ENCODE data around the gene U2AF2.

U2AF2 gene

GRCh38 chr19:55622242-55622969 lies 32.4 kb upstream of the U2AF2 start:
- DNase-seq, result no peak

GRCh38 chr19:55623130-55623529 lies 31.7 kb upstream of the U2AF2 start:
- DNase-seq, result no peak

- no peak for DNase-seq
Observed at GRCh38 chr19:55623561-55623960, 31.3 kb upstream of the U2AF2 start.

GRCh38 chr19:55624109-55625003 lies 30.5 kb upstream of the U2AF2 start, which contains the start of gene ZNF784:
ZNF784 (minus strand) TSS chr19:55624566; CDS start chr19:55624561, 5 bp downstream.
- peak; percentile 75 for DNase-seq

GRCh38 chr19:55625004-55625326 lies 29.9 kb upstream of the U2AF2 start:
- no peak for DNase-seq

- no peak for DNase-seq
Observed at GRCh38 chr19:55626350-55626749, 28.5 kb upstream of the U2AF2 start.

- DNase-seq, result peak; percentile 86
Observed at GRCh38 chr19:55632463-55632834, 22.4 kb upstream of the U2AF2 start.

GRCh38 chr19:55633861-55634260 lies 21.0 kb upstream of the U2AF2 start:
- DNase-seq, result no peak

GRCh38 chr19:55635334-55635717 lies 19.5 kb upstream of the U2AF2 start:
- no peak for DNase-seq

- DNase-seq, result no peak
Observed at GRCh38 chr19:55635856-55636440, 18.9 kb upstream of the U2AF2 start.

GRCh38 chr19:55636723-55637122 lies 18.1 kb upstream of the U2AF2 start:
- no peak for DNase-seq

- DNase-seq, result no peak
Observed at GRCh38 chr19:55637534-55637933, 17.3 kb upstream of the U2AF2 start.

GRCh38 chr19:55638864-55639359 lies 15.9 kb upstream of the U2AF2 start:
- DNase-seq, result no peak

- DNase-seq, result no peak
Observed at GRCh38 chr19:55640043-55640576, 14.7 kb upstream of the U2AF2 start.

- peak; percentile 35 for DNase-seq
Observed at GRCh38 chr19:55640577-55641425, 14.0 kb upstream of the U2AF2 start, which contains the start of gene ZNF580. ZNF580 (plus strand) TSS chr19:55641002; CDS start chr19:55642509, 1,507 bp downstream.

- DNase-seq, result peak; percentile 37
Observed at GRCh38 chr19:55641426-55642152, 13.2 kb upstream of the U2AF2 start.

- DNase-seq, result no peak
Observed at GRCh38 chr19:55642153-55643002, 12.5 kb upstream of the U2AF2 start.

- peak; percentile 73 for DNase-seq
Observed at GRCh38 chr19:55643003-55643886, 11.6 kb upstream of the U2AF2 start, which contains the start of gene ZNF581. ZNF581 (plus strand) TSS chr19:55643649; CDS start chr19:55644572, 923 bp downstream.

- DNase-seq, result no peak
Observed at GRCh38 chr19:55643887-55644176, 11.0 kb upstream of the U2AF2 start.

Measured in kidney glomerular epithelial cell (primary cell).